Thyroid gland (tissue), 4 donors: ENCODE data around the gene SNX2. TPM values are rescaled to one million over a fixed set of nuclear protein-coding genes. Genes with fewer than 3 reads are reported as not detected.
A peak's percentile ranks its signal among the peaks of the same experiment; 100 is the strongest.
"Not testable (repeated sequence)": the region's sequence is repeated elsewhere in the genome, so short reads cannot be mapped to it uniquely, and the experiment has no call there.

ENCODE experiments used
- DNase-seq, 2 donors: peaks; one replicate each; pipeline ENCODE4 v3.0.0-alpha.2; 2019
- H3K27ac ChIP-seq, 3 donors: fragments of 200-600 bp; sonication (generic); 1 replicate in 2 of 3; 2 replicates in 1 of 3; pipeline ENCODE4 v1.5.1; 2016 to 2019; ENCODE audit warnings: mild to moderate bottlenecking in 1 of 3, moderate library complexity in 1 of 3
- H3K27me3 ChIP-seq: fragments of 200-600 bp; sonication (generic); one replicate; pipeline ENCODE4 v1.5.1; 2019
- H3K36me3 ChIP-seq, 2 donors: fragments of 200-600 bp; sonication (generic); one replicate each; pipeline ENCODE4 v1.5.1; 2016 to 2019
- H3K4me1 ChIP-seq, 2 donors: fragments of 200-600 bp; sonication (generic); one replicate each; pipeline ENCODE4 v1.5.1; 2017 to 2019
- H3K4me3 ChIP-seq, 3 donors: fragments of 200-600 bp; sonication (generic); replicated peaks in 1 of 3; 1 replicate in 2 of 3; 2 replicates in 1 of 3; pipeline ENCODE4 v1.5.1; 2016; ENCODE audit warnings: mild to moderate bottlenecking in 1 of 3
- H3K9me3 ChIP-seq: fragments of 200-600 bp; sonication (generic); one replicate; pipeline ENCODE4 v1.5.1; 2017
- CTCF ChIP-seq, 6 experiments: fragments of 200-600 bp in 3 of 6; fragments of 450-650 bp in 3 of 6; sonication (generic) in 3 of 6; IDR thresholded peaks; one replicate each; pipeline ENCODE4 v1.5.1; 2016 to 2019; ENCODE audit warnings: antibody characterized with exemption in 6 of 6, mild to moderate bottlenecking in 2 of 6, inconsistent platforms in 1 of 6, moderate library complexity in 1 of 6
- POLR2A ChIP-seq, 2 donors: fragments of 450-650 bp; IDR thresholded peaks; one replicate each; pipeline ENCODE4 v1.6.1; 2017; ENCODE audit warnings: antibody characterized with exemption in 2 of 2, mild to moderate bottlenecking in 2 of 2, moderate library complexity in 1 of 2
- WGBS, 2 donors: methylation state at CpG; one replicate each; pipeline ENCODE4 v1.1.5; 2017; 5-methylcytosine and 5-hydroxymethylcytosine counted together
- intact Hi-C: fragments of 100-400 bp; cut with DNase I; formaldehyde crosslinking; loops from one replicate; pipeline ENCODE4 v1.15.1; 2023
- total RNA-seq, 4 donors: library from RNA; depleted of rRNA; stranded (reverse); fragments of >200 nt; gene quantifications; one replicate each; pipeline ENCODE4 v1.2.3, GENCODE V29; 2016

SNX2 gene
- total RNA-seq, 4 donors from 2014 or later, result 113 to 136 (median 125) TPM

- Histone ChIP-seq H3K4me3 (no peak overlapping the region), H3K27me3 (no peaks in the 10 kb centered on the region), H3K9me3 (no peaks in the 10 kb centered on the region), H3K36me3 (no peaks in the 10 kb centered on the region), H3K27ac (no peak overlapping the region), H3K4me1 (peaks cover 16 to 24% of the 10 kb centered on the region in 2 donors)
- intact Hi-C loops, result loop anchor here (5.0 kb wide), 1 partner anchor 75 kb away; no protein-coding TSS in a partner anchor
- no peak for DNase-seq
- 92 to 95% methylated on average over 2 of the region's 2 CpGs for WGBS, 2 donors
- TF ChIP-seq POLR2A (IDR thresholded peaks at IDR 0.05), result no peak
- no peak for TF ChIP-seq CTCF (IDR thresholded peaks at IDR 0.05)
These were observed 72.8 kb downstream of the SNX2 start for GRCh38 chr5:122847687-122848081.

- 66 to 68% methylated on average over 1 of the region's 1 CpG for WGBS, 2 donors
- Histone ChIP-seq H3K4me3 (no peak overlapping the region), H3K4me1 (peaks cover 12 to 17% of the 10 kb centered on the region in 2 donors), H3K36me3 (no peaks in the 10 kb centered on the region), H3K27me3 (no peaks in the 10 kb centered on the region), H3K9me3 (no peaks in the 10 kb centered on the region), H3K27ac (no peak overlapping the region)
- intact Hi-C loops, result loop anchor here (5.0 kb wide), 1 partner anchor 77 kb away; no protein-coding TSS in a partner anchor
- TF ChIP-seq CTCF (IDR thresholded peaks at IDR 0.05), result no peak
- TF ChIP-seq POLR2A (IDR thresholded peaks at IDR 0.05), result no peak
- peak; percentile 8 to 12 for DNase-seq
These were observed 74.9 kb downstream of the SNX2 start for GRCh38 chr5:122849771-122850170.

DNA sequence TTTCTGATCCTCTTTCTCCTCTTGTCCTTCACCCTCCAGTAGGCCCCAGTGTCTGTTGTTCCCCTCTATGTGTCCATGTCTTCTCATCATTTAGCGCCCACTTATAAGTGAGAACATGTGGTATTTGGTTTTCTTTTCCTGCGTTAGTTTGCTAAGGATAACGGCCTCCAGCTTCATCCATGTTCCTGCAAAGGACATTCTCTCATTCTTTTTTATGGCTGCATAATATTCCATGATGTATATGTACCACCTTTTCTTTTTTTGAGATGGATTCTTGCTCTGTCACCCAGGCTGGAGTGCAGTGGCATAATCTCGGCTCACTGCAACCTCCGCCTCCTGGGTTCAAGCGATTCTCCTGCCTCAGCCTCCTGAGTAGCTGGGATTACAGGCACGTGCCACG lies 82.7 kb downstream of the SNX2 start:
- H3K27ac ChIP-seq, H3K36me3 ChIP-seq, intact Hi-C loops, H3K4me1 ChIP-seq, H3K9me3 ChIP-seq, H3K4me3 ChIP-seq, DNase-seq, H3K27me3 ChIP-seq: not testable (repeated sequence)
- WGBS, 2 donors, result 96% methylated on average over 8 of the region's 8 CpGs

DNA sequence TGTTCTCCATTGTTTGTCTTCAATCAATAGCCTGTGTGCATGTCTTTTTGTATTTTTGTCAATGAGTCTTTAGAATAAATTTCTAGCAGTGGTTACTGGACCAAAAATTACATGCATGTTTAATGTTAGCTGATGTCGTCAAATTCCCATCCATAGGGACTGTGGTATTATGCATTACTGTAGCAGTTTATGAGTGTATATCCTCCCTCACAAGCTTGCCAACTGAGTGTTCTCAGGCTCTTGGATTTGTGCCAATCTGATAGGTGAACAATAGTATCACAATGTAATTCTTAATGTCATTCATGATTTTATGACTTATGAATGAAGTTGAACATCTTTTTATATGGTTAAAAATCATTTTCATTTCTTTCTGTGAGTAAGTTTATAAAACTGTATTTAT lies 83.6 kb downstream of the SNX2 start:
- Histone ChIP-seq H3K4me1 (no peaks in the 10 kb centered on the region), H3K4me3 (no peak overlapping the region), H3K9me3 (no peaks in the 10 kb centered on the region), H3K36me3 (no peaks in the 10 kb centered on the region), H3K27me3 (no peaks in the 10 kb centered on the region), H3K27ac (no peak overlapping the region)
- intact Hi-C loops, result no loop called here
- DNase-seq, result no peak
- TF ChIP-seq POLR2A (IDR thresholded peaks at IDR 0.05) (no peak), CTCF (IDR thresholded peaks at IDR 0.05) (no peak)
- 72 to 78% methylated on average over 1 of the region's 1 CpG for WGBS, 2 donors

DNA sequence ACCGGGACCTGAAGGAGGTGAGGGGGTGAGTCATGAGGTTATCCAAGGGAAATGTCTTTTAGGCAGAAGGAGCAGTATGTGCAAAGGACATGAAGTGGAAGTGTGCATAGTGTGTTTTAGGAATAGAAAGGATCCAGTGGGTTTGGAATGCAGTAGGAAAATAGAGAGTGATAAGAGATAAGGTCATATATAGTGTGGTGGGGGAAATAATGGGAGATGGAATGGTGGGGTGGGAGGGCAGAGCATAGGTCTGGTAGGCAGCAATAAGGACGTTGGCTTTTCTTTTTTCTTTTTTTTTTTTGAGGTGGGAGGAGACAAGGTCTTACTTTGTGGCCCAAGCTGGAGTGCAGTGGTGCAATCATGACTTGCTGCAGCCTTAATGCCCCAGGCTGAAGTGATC lies 88.4 kb downstream of the SNX2 start:
- no peaks in the 10 kb centered on the region for H3K9me3 ChIP-seq
- 69 to 76% methylated on average over 2 of the region's 2 CpGs for WGBS, 2 donors
- no peaks in the 10 kb centered on the region for H3K4me1 ChIP-seq
- H3K4me3 ChIP-seq, result no peak overlapping the region
- intact Hi-C loops, result no loop called here
- no peaks in the 10 kb centered on the region for H3K36me3 ChIP-seq
- H3K27ac ChIP-seq, result no peak overlapping the region
- no peak for TF ChIP-seq CTCF (IDR thresholded peaks at IDR 0.05)
- no peak for TF ChIP-seq POLR2A (IDR thresholded peaks at IDR 0.05)
- DNase-seq, result no peak
- no peaks in the 10 kb centered on the region for H3K27me3 ChIP-seq

- Histone ChIP-seq H3K27me3 (no peaks in the 10 kb centered on the region), H3K27ac (no peak overlapping the region), H3K4me1 (no peaks in the 10 kb centered on the region), H3K9me3 (no peaks in the 10 kb centered on the region), H3K36me3 (no peaks in the 10 kb centered on the region), H3K4me3 (no peak overlapping the region)
- intact Hi-C loops, result no loop called here
- DNase-seq, result no peak
- TF ChIP-seq CTCF (IDR thresholded peaks at IDR 0.05) (no peak), POLR2A (IDR thresholded peaks at IDR 0.05) (no peak)
- 97 to 100% methylated on average over 4 of the region's 4 CpGs for WGBS, 2 donors
These were observed 88.8 kb downstream of the SNX2 start for GRCh38 chr5:122863721-122864120.
